Mucosa of stomach (tissue), 1 donor: ENCODE results near the gene CLEC2L.

Source experiments
- H3K27me3 ChIP-seq: one replicate; pipeline ENCODE4 v1.7.0; 2013; ENCODE audit warnings: mild to moderate bottlenecking, low read length; ENCODE audit not compliant: control insufficient read depth, insufficient read depth
- H3K36me3 ChIP-seq: one replicate; pipeline ENCODE4 v1.7.0; 2013; ENCODE audit warnings: low read length; ENCODE audit not compliant: control insufficient read depth, insufficient read depth
- H3K4me1 ChIP-seq: one replicate; pipeline ENCODE4 v1.7.0; 2013; ENCODE audit warnings: mild to moderate bottlenecking, low read length; ENCODE audit not compliant: control insufficient read depth, insufficient read depth
- H3K4me3 ChIP-seq: one replicate; pipeline ENCODE4 v1.7.0; 2013; ENCODE audit warnings: low read length
- H3K9ac ChIP-seq: one replicate; pipeline ENCODE4 v1.7.0; 2013; ENCODE audit warnings: mild to moderate bottlenecking, low read length, moderate library complexity
- H3K9me3 ChIP-seq: one replicate; pipeline ENCODE4 v1.7.0; 2013; ENCODE audit warnings: mild to moderate bottlenecking, low read length, moderate library complexity; ENCODE audit not compliant: control insufficient read depth
- donor health status: Pancreatic carcinoma.

CLEC2L gene

DNA sequence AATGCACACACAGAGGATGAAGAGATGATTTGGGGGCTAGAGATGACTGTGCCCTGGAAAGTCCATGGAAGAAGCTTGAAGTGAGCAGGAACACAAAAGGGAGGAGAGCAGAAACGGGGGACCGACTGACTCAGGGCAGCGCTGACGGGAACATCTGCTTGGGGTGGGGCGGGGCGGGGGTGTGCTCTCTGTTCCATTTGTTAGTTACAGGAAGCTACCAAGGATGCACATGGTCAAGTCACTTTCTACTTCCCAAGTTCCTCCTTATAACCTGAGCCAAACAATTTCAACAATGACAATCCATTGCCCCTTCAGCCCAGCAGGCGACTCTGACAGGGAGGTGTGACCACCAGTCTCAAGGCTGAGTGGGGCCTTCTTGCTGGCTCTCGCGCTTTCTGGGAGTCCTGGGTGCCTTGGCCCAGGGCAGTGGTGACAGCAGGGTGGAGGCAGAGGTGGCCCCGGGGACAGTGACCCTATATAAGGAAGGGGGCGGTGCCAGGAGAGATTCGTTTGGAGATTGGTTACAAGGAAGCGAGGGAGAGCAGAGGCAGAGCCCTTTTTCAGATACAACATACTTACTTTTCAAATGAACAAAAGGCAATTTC, 39.6 kb downstream of the CLEC2L start:
- no peaks in the 10 kb centered on the region for H3K9me3 ChIP-seq
- H3K4me1 ChIP-seq = no peaks in the 10 kb centered on the region
- no peak overlapping the region for H3K4me3 ChIP-seq
- H3K36me3 ChIP-seq = no peaks in the 10 kb centered on the region
- H3K9ac ChIP-seq = no peak overlapping the region
- peaks cover 3% of the 10 kb centered on the region for H3K27me3 ChIP-seq

- Histone ChIP-seq H3K36me3 (no peaks in the 10 kb centered on the region), H3K4me1 (no peaks in the 10 kb centered on the region), H3K4me3 (no peak overlapping the region), H3K27me3 (peaks cover 3% of the 10 kb centered on the region), H3K9ac (no peak overlapping the region), H3K9me3 (no peaks in the 10 kb centered on the region)
Measured at GRCh38 chr7:139563856-139564255, 40.4 kb downstream of the CLEC2L start.

- Histone ChIP-seq H3K36me3 (no peaks in the 10 kb centered on the region), H3K4me1 (no peaks in the 10 kb centered on the region), H3K27me3 (no peaks in the 10 kb centered on the region)
Measured at GRCh38 chr7:139566075-139566474, 42.6 kb downstream of the CLEC2L start.

GRCh38 chr7:139566736-139567646, 43.5 kb downstream of the CLEC2L start:
- no peaks in the 10 kb centered on the region for H3K36me3 ChIP-seq
- H3K9me3 ChIP-seq = no peaks in the 10 kb centered on the region
- no peak overlapping the region for H3K9ac ChIP-seq

More at GRCh38 chr7:139566075-139566474, 42.6 kb downstream of the CLEC2L start:
- no peak overlapping the region for H3K9ac ChIP-seq
- H3K9me3 ChIP-seq = no peaks in the 10 kb centered on the region
- H3K4me3 ChIP-seq = no peak overlapping the region

GRCh38 chr7:139567647-139568345, 44.3 kb downstream of the CLEC2L start:
- H3K27me3 ChIP-seq = no peaks in the 10 kb centered on the region
- no peak overlapping the region for H3K4me3 ChIP-seq
- H3K9me3 ChIP-seq = no peaks in the 10 kb centered on the region
- no peaks in the 10 kb centered on the region for H3K36me3 ChIP-seq
- no peaks in the 10 kb centered on the region for H3K4me1 ChIP-seq
- H3K9ac ChIP-seq = no peak overlapping the region

More at GRCh38 chr7:139566736-139567646, 43.5 kb downstream of the CLEC2L start:
- Histone ChIP-seq H3K27me3 (no peaks in the 10 kb centered on the region), H3K4me1 (no peaks in the 10 kb centered on the region), H3K4me3 (no peak overlapping the region)

DNA sequence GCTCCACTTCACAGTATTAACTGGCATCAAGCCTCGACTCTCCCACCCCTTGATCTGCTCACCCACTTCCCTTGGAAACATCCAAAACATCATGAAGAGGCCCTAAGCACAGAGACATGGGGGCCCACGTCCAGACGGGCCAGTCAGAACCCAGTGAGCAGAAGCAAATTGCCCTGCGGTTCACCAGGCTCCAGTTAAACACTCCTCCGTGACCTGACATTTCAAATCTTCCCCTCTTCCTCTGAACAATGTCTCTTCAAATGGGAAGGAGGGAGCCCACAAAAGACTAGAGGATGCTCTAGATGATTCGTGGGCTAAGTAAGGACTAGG, 44.8 kb downstream of the CLEC2L start:
- H3K27me3 ChIP-seq = no peaks in the 10 kb centered on the region
- no peaks in the 10 kb centered on the region for H3K4me1 ChIP-seq
- no peaks in the 10 kb centered on the region for H3K9me3 ChIP-seq
- H3K9ac ChIP-seq = no peak overlapping the region
- no peaks in the 10 kb centered on the region for H3K36me3 ChIP-seq
- no peak overlapping the region for H3K4me3 ChIP-seq

DNA sequence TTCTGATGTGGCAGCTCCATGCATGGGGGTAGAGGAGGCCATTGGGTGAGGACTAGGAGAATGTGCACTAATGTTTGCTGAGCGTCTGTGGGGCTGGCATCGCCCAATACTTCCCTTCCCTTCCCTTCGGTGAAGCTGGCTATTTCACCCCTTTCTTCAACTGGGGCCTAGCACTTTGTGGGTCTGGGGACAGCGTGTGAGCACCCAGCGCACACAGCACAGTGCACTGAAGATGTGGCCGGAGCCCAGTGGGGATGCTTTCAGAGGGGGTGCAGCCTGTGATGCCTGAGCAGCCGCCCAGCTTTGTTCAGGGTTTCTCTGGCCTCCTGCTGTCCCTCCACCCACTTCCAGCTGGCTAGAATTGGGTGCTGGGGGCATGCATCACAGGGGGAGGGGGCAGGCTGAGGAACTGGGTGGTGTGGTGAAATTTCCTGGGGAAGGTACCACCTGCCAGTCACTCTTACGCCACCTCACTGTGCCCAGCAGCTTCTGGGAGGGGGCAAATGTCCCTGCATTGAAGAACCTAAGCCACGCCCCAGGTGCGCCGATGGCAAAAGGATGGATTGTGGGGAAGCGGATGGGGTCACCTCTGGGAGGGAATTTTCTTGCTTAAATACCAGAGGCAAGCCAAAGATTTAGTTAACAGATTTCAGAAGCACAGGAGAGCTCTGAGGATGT, 45.5 kb downstream of the CLEC2L start:
- Histone ChIP-seq H3K36me3 (no peaks in the 10 kb centered on the region), H3K9ac (no peak overlapping the region), H3K9me3 (no peaks in the 10 kb centered on the region), H3K4me3 (no peak overlapping the region), H3K4me1 (no peaks in the 10 kb centered on the region), H3K27me3 (no peaks in the 10 kb centered on the region)

DNA sequence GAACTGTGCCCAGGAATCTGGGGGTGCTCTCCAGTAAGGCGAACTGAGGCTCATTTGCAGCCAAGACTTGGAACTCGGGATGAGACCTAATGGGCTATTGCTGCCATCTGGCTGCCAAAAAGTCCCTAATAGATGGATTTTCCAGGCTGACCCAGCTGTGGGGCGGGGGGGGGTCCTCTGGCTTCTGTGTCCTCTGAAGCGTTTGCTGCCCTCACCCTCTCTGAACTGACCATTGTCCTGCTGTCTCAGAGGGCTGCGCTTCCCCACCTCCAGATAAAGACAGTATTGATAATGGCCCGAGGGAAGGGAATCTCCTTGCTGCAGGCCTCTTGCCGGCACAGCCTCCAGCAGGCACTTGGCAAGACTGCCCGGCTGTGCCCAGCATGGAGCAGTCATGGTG, 46.6 kb downstream of the CLEC2L start:
- peaks cover 3% of the 10 kb centered on the region for H3K36me3 ChIP-seq

GRCh38 chr7:139570626-139571025, 47.1 kb downstream of the CLEC2L start:
- no peaks in the 10 kb centered on the region for H3K9me3 ChIP-seq
- H3K4me3 ChIP-seq = no peak overlapping the region
- peaks cover 7% of the 10 kb centered on the region for H3K36me3 ChIP-seq
- H3K9ac ChIP-seq = no peak overlapping the region
- H3K27me3 ChIP-seq = no peaks in the 10 kb centered on the region
- H3K4me1 ChIP-seq = no peaks in the 10 kb centered on the region

More for the DNA sequence above, 46.6 kb downstream of the CLEC2L start:
- no peaks in the 10 kb centered on the region for H3K9me3 ChIP-seq
- no peak overlapping the region for H3K9ac ChIP-seq
- H3K4me3 ChIP-seq = no peak overlapping the region
- no peaks in the 10 kb centered on the region for H3K27me3 ChIP-seq
- no peaks in the 10 kb centered on the region for H3K4me1 ChIP-seq

DNA sequence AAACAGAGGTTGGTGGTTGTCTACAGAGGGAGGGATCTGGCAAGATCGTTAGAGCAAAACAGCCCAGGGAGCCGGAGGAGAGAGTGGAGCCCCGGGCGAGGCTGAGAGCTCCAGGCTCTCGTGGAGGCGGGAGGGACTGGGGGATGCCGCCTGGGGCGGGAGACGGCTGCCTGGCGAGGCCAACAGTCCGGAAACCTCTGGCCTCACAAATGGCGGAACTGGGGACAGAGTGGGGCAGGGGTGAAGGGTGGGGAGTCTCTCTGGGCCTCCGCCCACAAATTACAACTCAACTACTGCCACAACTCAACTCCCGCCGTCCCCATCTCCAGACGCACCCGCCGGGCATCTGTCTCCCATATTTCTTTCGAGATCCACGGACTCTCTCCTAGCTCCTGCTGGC, 47.7 kb downstream of the CLEC2L start:
- Histone ChIP-seq H3K9me3 (no peaks in the 10 kb centered on the region), H3K4me3 (no peak overlapping the region), H3K9ac (no peak overlapping the region), H3K36me3 (peaks cover 13% of the 10 kb centered on the region), H3K27me3 (no peaks in the 10 kb centered on the region), H3K4me1 (no peaks in the 10 kb centered on the region)

DNA sequence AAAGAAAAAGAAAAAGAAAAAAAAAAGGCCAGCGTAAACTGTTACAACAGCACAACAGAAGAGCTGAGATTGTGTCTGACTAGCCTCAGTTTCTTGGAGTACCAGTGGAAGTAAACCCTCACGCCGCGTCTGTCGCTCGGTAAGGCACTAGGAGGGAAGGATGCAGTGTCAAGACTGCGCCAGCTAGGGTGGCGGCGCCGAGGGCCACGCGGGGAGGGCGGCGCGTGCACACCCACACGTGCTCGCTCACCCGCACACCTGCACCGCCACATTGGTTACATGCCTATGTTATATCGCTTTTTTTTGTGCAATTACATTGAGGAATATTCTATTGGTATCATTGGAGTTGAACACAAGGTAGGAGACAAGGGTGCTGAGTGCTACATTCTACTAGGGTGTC, 48.2 kb downstream of the CLEC2L start:
- H3K9me3 ChIP-seq = no peaks in the 10 kb centered on the region
- H3K9ac ChIP-seq = no peak overlapping the region
- H3K4me3 ChIP-seq = no peak overlapping the region
- no peaks in the 10 kb centered on the region for H3K4me1 ChIP-seq
- H3K36me3 ChIP-seq = peaks cover 13% of the 10 kb centered on the region
- no peaks in the 10 kb centered on the region for H3K27me3 ChIP-seq
